Mesenchymal stem cell (in vitro differentiated cells and primary cell): ENCODE measurements around the gene GPR161.

Source experiments
- DNase-seq: peaks from one replicate; pipeline ENCODE4 v3.0.0-alpha.2; 2013
- H2AFZ ChIP-seq: one replicate; pipeline ENCODE4 v1.6.1; 2013; ENCODE audit warnings: low read depth, mild to moderate bottlenecking, control low read depth, inconsistent platforms, low read length, moderate library complexity
- H2AK5ac ChIP-seq: 2 replicates; pipeline ENCODE4 v1.6.1; 2013; ENCODE audit warnings: low read length, moderate library complexity, mild to moderate bottlenecking, inconsistent platforms; ENCODE audit not compliant: severe bottlenecking
- H2BK120ac ChIP-seq: one replicate; pipeline ENCODE4 v1.6.1; 2013; ENCODE audit warnings: low read depth, mild to moderate bottlenecking, inconsistent platforms, low read length, moderate library complexity
- H2BK12ac ChIP-seq, 2 experiments: one replicate each; pipeline ENCODE4 v1.6.1; 2013; ENCODE audit warnings: inconsistent platforms in 2 of 2, low read length in 2 of 2, mild to moderate bottlenecking in 2 of 2, moderate library complexity in 2 of 2, control low read depth in 1 of 2
- H2BK15ac ChIP-seq: one replicate; pipeline ENCODE4 v1.6.1; 2013; ENCODE audit warnings: mild to moderate bottlenecking, low read depth, inconsistent platforms; ENCODE audit not compliant: poor library complexity, severe bottlenecking
- H2BK5ac ChIP-seq: 2 replicates; pipeline ENCODE4 v1.6.1; 2013; ENCODE audit warnings: low read depth, mild to moderate bottlenecking, low read length, control low read depth, inconsistent platforms; ENCODE audit not compliant: poor library complexity, severe bottlenecking
- H3K14ac ChIP-seq, 2 experiments: one replicate each; pipeline ENCODE4 v1.6.1; 2013; ENCODE audit warnings: inconsistent platforms in 2 of 2, low read length in 2 of 2, control low read depth in 1 of 2, mild to moderate bottlenecking in 1 of 2, moderate library complexity in 1 of 2
- H3K18ac ChIP-seq, 2 experiments: one replicate each; pipeline ENCODE4 v1.6.1; 2013; ENCODE audit warnings: inconsistent platforms in 2 of 2, low read length in 2 of 2, control low read depth in 1 of 2, low read depth in 1 of 2, mild to moderate bottlenecking in 1 of 2
- H3K23ac ChIP-seq, 2 experiments: one replicate each; pipeline ENCODE4 v1.6.1; 2013; ENCODE audit warnings: inconsistent platforms in 2 of 2, low read length in 2 of 2, mild to moderate bottlenecking in 2 of 2, moderate library complexity in 2 of 2, control low read depth in 1 of 2
- H3K27ac ChIP-seq: 2 replicates; pipeline ENCODE4 v1.5.1; 2013; ENCODE audit warnings: mild to moderate bottlenecking, moderate library complexity, low read length, control low read depth, inconsistent platforms; ENCODE audit not compliant: poor library complexity, severe bottlenecking
- H3K27me3 ChIP-seq, 2 experiments: 2 replicates each; pipeline versions ENCODE4 v1.6.1 to v1.7.0; 2013; ENCODE audit warnings: low read length in 2 of 2, mild to moderate bottlenecking in 2 of 2, moderate library complexity in 2 of 2, control low read depth in 1 of 2, inconsistent platforms in 1 of 2; ENCODE audit not compliant: control insufficient read depth in 1 of 2, insufficient read depth in 1 of 2
- H3K36me3 ChIP-seq, 2 experiments: 2 replicates each; pipeline versions ENCODE4 v1.6.1 to v1.7.0; 2013; ENCODE audit warnings: low read length in 2 of 2, control low read depth in 1 of 2, inconsistent platforms in 1 of 2, low read depth in 1 of 2, mild to moderate bottlenecking in 1 of 2; ENCODE audit not compliant: insufficient read depth in 2 of 2, control insufficient read depth in 1 of 2
- H3K4ac ChIP-seq, 2 experiments: one replicate each; pipeline ENCODE4 v1.6.1; 2013; ENCODE audit warnings: inconsistent platforms in 2 of 2, low read length in 2 of 2, mild to moderate bottlenecking in 2 of 2, moderate library complexity in 2 of 2, control low read depth in 1 of 2, low read depth in 1 of 2
- H3K4me1 ChIP-seq: 2 replicates; pipeline ENCODE4 v1.6.1; 2013; ENCODE audit warnings: low read depth, low read length, control low read depth; ENCODE audit not compliant: control insufficient read depth, insufficient read depth
- H3K4me2 ChIP-seq: 2 replicates; pipeline ENCODE4 v1.6.1; 2013; ENCODE audit warnings: low read length, mild to moderate bottlenecking, inconsistent platforms; ENCODE audit not compliant: poor library complexity, severe bottlenecking
- H3K4me3 ChIP-seq, 2 experiments: 2 replicates each; pipeline versions ENCODE4 v1.5.1 to v1.7.0; 2013; ENCODE audit warnings: low read length in 2 of 2, mild to moderate bottlenecking in 2 of 2, control low read depth in 1 of 2, low read depth in 1 of 2; ENCODE audit not compliant: insufficient read depth in 1 of 2
- H3K79me1 ChIP-seq: replicated peaks from 2 replicates; pipeline ENCODE4 v1.6.1; 2013; ENCODE audit warnings: mild to moderate bottlenecking, control low read depth, low read length, inconsistent platforms; ENCODE audit not compliant: poor library complexity, severe bottlenecking
- H3K9ac ChIP-seq: 2 replicates; pipeline ENCODE4 v1.7.0; 2013; ENCODE audit warnings: mild to moderate bottlenecking, low read length, moderate library complexity
- H3K9me3 ChIP-seq: 2 replicates; pipeline ENCODE4 v1.7.0; 2013; ENCODE audit warnings: mild to moderate bottlenecking, low read length; ENCODE audit not compliant: control insufficient read depth
- H4K8ac ChIP-seq: one replicate; pipeline ENCODE4 v1.6.1; 2013; ENCODE audit warnings: inconsistent platforms, mild to moderate bottlenecking, low read length, moderate library complexity
- H4K91ac ChIP-seq: one replicate; pipeline ENCODE4 v1.6.1; 2013; ENCODE audit warnings: mild to moderate bottlenecking, low read length, inconsistent platforms
- WGBS: methylation state at CpG from one replicate; pipeline ENCODE4 v1.1.7; 2013; ENCODE audit warnings: mixed read lengths; 5-methylcytosine and 5-hydroxymethylcytosine counted together

GPR161 gene

GRCh38 chr1:168179438-168180147 is 42.9 kb upstream of the GPR161 start:
- Histone ChIP-seq H2BK120ac (no peak overlapping the region), H2AFZ (no peak overlapping the region), H3K36me3 (peaks cover 0 to 10% of the 10 kb centered on the region in 2 experiments), H4K8ac (peak overlapping the region; percentile 29), H3K4me1 (peaks cover 2% of the 10 kb centered on the region), H2BK5ac (no peak overlapping the region), H2AK5ac (no peak overlapping the region), H3K27me3 (no peaks in the 10 kb centered on the region), H3K14ac (no peak overlapping the region), H3K27ac (peak overlapping the region; percentile 88), H3K4ac (peak overlapping the region in 1 of 2 experiments; percentile 29), H3K79me1 (peaks cover 3% of the 10 kb centered on the region), H2BK15ac (no peak overlapping the region), H2BK12ac (peak overlapping the region in 1 of 2 experiments; percentile 61), H4K91ac (no peak overlapping the region), H3K4me3 (peak overlapping the region; percentile 79 to 91), H3K23ac (no peak overlapping the region), H3K18ac (peak overlapping the region; percentile 37 to 92), H3K9me3 (no peaks in the 10 kb centered on the region), H3K9ac (peak overlapping the region; percentile 93), H3K4me2 (peak overlapping the region; percentile 69)
- DNase-seq: peak; percentile 52
- WGBS: 14% methylated on average over 19 of the region's 20 CpGs

GRCh38 chr1:168178638-168179437 is 42.1 kb upstream of the GPR161 start, which contains the start of gene TIPRL:
Gene TIPRL (plus strand): TSS chr1:168178962. CDS start chr1:168179078, 116 bp downstream.
- Histone ChIP-seq H3K18ac (peak within 1 kb of the TSS; percentile 37 to 92), H2BK12ac (peak within 1 kb of the TSS in 1 of 2 experiments; percentile 61), H3K36me3 (peaks cover 0 to 2% of the 10 kb centered on the region in 2 experiments), H3K4me1 (peaks cover 2% of the 10 kb centered on the region), H3K79me1 (peaks cover 2% of the 10 kb centered on the region), H4K8ac (peak within 1 kb of the TSS; percentile 89), H2BK120ac (no peak within 1 kb of the TSS), H2BK5ac (peak within 1 kb of the TSS; percentile 45), H4K91ac (peak within 1 kb of the TSS; percentile 15), H2BK15ac (peak within 1 kb of the TSS; percentile 62), H3K14ac (peak within 1 kb of the TSS in 1 of 2 experiments; percentile 80), H3K4ac (peak within 1 kb of the TSS; percentile 19 to 71), H2AFZ (peak within 1 kb of the TSS; percentile 66), H3K9ac (peak within 1 kb of the TSS; percentile 93), H3K4me3 (peak within 1 kb of the TSS; percentile 79 to 91), H3K27ac (peak within 1 kb of the TSS; percentile 88), H3K9me3 (no peaks in the 10 kb centered on the region), H3K23ac (peak within 1 kb of the TSS in 1 of 2 experiments; percentile 53), H3K27me3 (no peaks in the 10 kb centered on the region), H2AK5ac (no peak within 1 kb of the TSS), H3K4me2 (peak within 1 kb of the TSS; percentile 69)
- peak; percentile 100 for DNase-seq
- under 1% methylated on average over 52 of the region's 56 CpGs for WGBS

GRCh38 chr1:168178227-168178637 is 41.5 kb upstream of the GPR161 start:
- H2BK120ac ChIP-seq: no peak overlapping the region
- no peak overlapping the region for H3K4me2 ChIP-seq
- no peak overlapping the region for H2AK5ac ChIP-seq
- no peak overlapping the region for H3K23ac ChIP-seq
- no peaks in the 10 kb centered on the region for H3K36me3 ChIP-seq
- H4K91ac ChIP-seq: no peak overlapping the region
- H3K9me3 ChIP-seq: no peaks in the 10 kb centered on the region
- no peak overlapping the region for H3K4ac ChIP-seq
- 80% methylated on average over 5 of the region's 5 CpGs for WGBS
- H2BK12ac ChIP-seq: no peak overlapping the region
- peak overlapping the region in 1 of 2 experiments; percentile 37 for H3K18ac ChIP-seq
- peak overlapping the region; percentile 89 for H4K8ac ChIP-seq
- peak overlapping the region in 1 of 2 experiments; percentile 91 for H3K4me3 ChIP-seq
- H2AFZ ChIP-seq: peak overlapping the region; percentile 60
- no peak overlapping the region for H2BK5ac ChIP-seq
- H3K4me1 ChIP-seq: peaks cover 2% of the 10 kb centered on the region
- H3K9ac ChIP-seq: peak overlapping the region; percentile 90
- H3K27ac ChIP-seq: peak overlapping the region; percentile 74
- no peak overlapping the region for H3K14ac ChIP-seq
- no peak for DNase-seq
- no peaks in the 10 kb centered on the region for H3K79me1 ChIP-seq
- no peak overlapping the region for H2BK15ac ChIP-seq
- no peaks in the 10 kb centered on the region for H3K27me3 ChIP-seq
